A673 (cell line): ENCODE data around the gene ARFGAP1.

Experiments used
- CTCF ChIP-seq: fragments of 300-800, 200-600 bp; sonication (generic); conservative IDR thresholded peaks from 2 replicates; pipeline ENCODE4 v1.5.1; 2017; ENCODE audit warnings: low read depth, mild to moderate bottlenecking, antibody characterized with exemption, low read length, moderate library complexity, mixed read lengths
- EZH2 ChIP-seq: fragments of 200-600 bp; sonication (generic); IDR thresholded peaks from 2 replicates; pipeline ENCODE4 v1.6.1; 2017; ENCODE audit warnings: borderline replicate concordance, low read depth, mild to moderate bottlenecking, mixed read lengths, antibody characterized with exemption, low read length; ENCODE audit not compliant: poor library complexity, severe bottlenecking

GRCh38 chr20:63314566-63315239, 42.1 kb downstream of the ARFGAP1 start:
- no peak for TF ChIP-seq CTCF
- TF ChIP-seq EZH2, result no peak
